ENCODE results near the gene CNTN4.
A peak's percentile ranks its signal among the peaks of the same experiment; 100 is the strongest.

CNTN4 gene

DNA sequence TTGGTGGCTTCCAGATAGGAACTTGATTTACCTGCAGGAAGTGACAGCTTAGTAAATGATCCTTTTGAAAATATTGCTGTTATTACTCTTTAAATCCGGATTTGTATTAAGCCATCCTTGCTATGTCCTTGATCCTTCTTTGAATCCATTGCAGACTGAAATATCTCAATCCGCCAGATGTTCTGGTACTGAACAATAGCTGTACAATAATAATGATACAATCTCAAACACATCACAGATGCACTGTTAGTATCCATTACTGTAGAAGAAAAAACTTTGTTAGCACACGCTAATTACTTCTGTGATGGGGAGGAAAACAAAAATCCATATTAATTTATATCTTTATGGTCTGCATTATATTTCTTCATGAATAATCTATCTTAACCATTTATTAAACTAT lies 202.3 kb downstream of the CNTN4 start:
- H2BK5ac ChIP-seq (ENCODE audit: low read depth, low read length, poor library complexity, severe bottlenecking): no peak overlapping the region
- no peak overlapping the region for H4K91ac ChIP-seq (ENCODE audit: low read length)
- H3K4me2 ChIP-seq (ENCODE audit: low read length, poor library complexity, severe bottlenecking): no peak overlapping the region
- H3K27ac ChIP-seq (ENCODE audit: low read length, poor library complexity, severe bottlenecking): no peak overlapping the region
- H3K9me3 ChIP-seq (ENCODE audit: control insufficient read depth, low read length): peaks cover 10% of the 10 kb centered on the region
- H3K4me1 ChIP-seq (ENCODE audit: control insufficient read depth, insufficient read depth, low read depth, low read length): no peaks in the 10 kb centered on the region
- no peaks in the 10 kb centered on the region for H3K79me1 ChIP-seq (replicated peaks; ENCODE audit: low read length, poor library complexity, severe bottlenecking)
- H3K36me3 ChIP-seq (ENCODE audit: control insufficient read depth in 1 of 2, insufficient read depth in 2 of 2, low read depth in 1 of 2, low read length in 2 of 2): no peaks in the 10 kb centered on the region
- H2AFZ ChIP-seq (ENCODE audit: low read depth, low read length): no peak overlapping the region
- DNase-seq: no peak
- H4K8ac ChIP-seq (ENCODE audit: low read length): no peak overlapping the region
- H3K23ac ChIP-seq (ENCODE audit: low read length in 2 of 2): no peak overlapping the region
- no peak overlapping the region for H3K4me3 ChIP-seq (ENCODE audit: insufficient read depth in 1 of 2, low read depth in 1 of 2, low read length in 2 of 2)
- no peak overlapping the region for H2BK15ac ChIP-seq (ENCODE audit: low read depth, poor library complexity, severe bottlenecking)
- H3K9ac ChIP-seq (ENCODE audit: low read length): no peak overlapping the region
- H2BK120ac ChIP-seq (ENCODE audit: low read depth, low read length): no peak overlapping the region
- H3K18ac ChIP-seq (ENCODE audit: low read depth in 1 of 2, low read length in 2 of 2): no peak overlapping the region
- 100% methylated on average over 2 of the region's 3 CpGs for WGBS
- H3K14ac ChIP-seq (ENCODE audit: low read length in 2 of 2): no peak overlapping the region
- H3K27me3 ChIP-seq (ENCODE audit: control insufficient read depth in 1 of 2, insufficient read depth in 1 of 2, low read length in 2 of 2): no peaks in the 10 kb centered on the region
- H2AK5ac ChIP-seq (ENCODE audit: low read length, severe bottlenecking): no peak overlapping the region
- H3K4ac ChIP-seq (ENCODE audit: low read depth in 1 of 2, low read length in 2 of 2): no peak overlapping the region
- no peak overlapping the region for H2BK12ac ChIP-seq (ENCODE audit: low read length in 2 of 2)

DNA sequence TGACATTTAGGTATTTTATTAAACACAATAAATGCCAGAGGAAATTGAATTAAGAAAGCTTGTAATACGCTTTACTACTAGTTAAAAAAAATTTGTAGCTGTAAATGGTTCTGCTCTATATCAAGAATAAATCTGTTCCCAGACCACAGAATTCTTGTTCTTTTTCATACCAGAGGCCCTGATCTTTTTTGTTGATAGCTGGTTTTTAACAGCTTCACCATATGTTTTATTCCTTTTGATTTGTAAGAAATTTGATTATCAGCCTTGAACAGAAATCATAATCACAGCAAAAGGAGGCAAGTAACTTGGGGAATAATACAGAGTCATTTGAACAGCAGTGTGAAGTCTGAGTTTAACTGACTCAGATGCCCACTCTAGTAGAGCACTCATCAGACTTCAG lies 202.7 kb downstream of the CNTN4 start:
- DNase-seq: no peak
- H4K91ac ChIP-seq (ENCODE audit: low read length): no peak overlapping the region
- no peak overlapping the region for H2BK15ac ChIP-seq (ENCODE audit: low read depth, poor library complexity, severe bottlenecking)
- H4K8ac ChIP-seq (ENCODE audit: low read length): no peak overlapping the region
- no peaks in the 10 kb centered on the region for H3K4me1 ChIP-seq (ENCODE audit: control insufficient read depth, insufficient read depth, low read depth, low read length)
- no peak overlapping the region for H2AK5ac ChIP-seq (ENCODE audit: low read length, severe bottlenecking)
- H3K23ac ChIP-seq (ENCODE audit: low read length in 2 of 2): no peak overlapping the region
- H3K27me3 ChIP-seq (ENCODE audit: control insufficient read depth in 1 of 2, insufficient read depth in 1 of 2, low read length in 2 of 2): no peaks in the 10 kb centered on the region
- no peak overlapping the region for H3K4me2 ChIP-seq (ENCODE audit: low read length, poor library complexity, severe bottlenecking)
- no CpG with 5 or more reads among the region's 1 CpG for WGBS
- no peak overlapping the region for H2BK5ac ChIP-seq (ENCODE audit: low read depth, low read length, poor library complexity, severe bottlenecking)
- H3K18ac ChIP-seq (ENCODE audit: low read depth in 1 of 2, low read length in 2 of 2): no peak overlapping the region
- no peak overlapping the region for H3K4me3 ChIP-seq (ENCODE audit: insufficient read depth in 1 of 2, low read depth in 1 of 2, low read length in 2 of 2)
- H3K9ac ChIP-seq (ENCODE audit: low read length): no peak overlapping the region
- H2BK12ac ChIP-seq (ENCODE audit: low read length in 2 of 2): no peak overlapping the region
- no peak overlapping the region for H2AFZ ChIP-seq (ENCODE audit: low read depth, low read length)
- no peaks in the 10 kb centered on the region for H3K79me1 ChIP-seq (replicated peaks; ENCODE audit: low read length, poor library complexity, severe bottlenecking)
- H3K27ac ChIP-seq (ENCODE audit: low read length, poor library complexity, severe bottlenecking): no peak overlapping the region
- peaks cover 10% of the 10 kb centered on the region for H3K9me3 ChIP-seq (ENCODE audit: control insufficient read depth, low read length)
- H3K36me3 ChIP-seq (ENCODE audit: control insufficient read depth in 1 of 2, insufficient read depth in 2 of 2, low read depth in 1 of 2, low read length in 2 of 2): no peaks in the 10 kb centered on the region
- H2BK120ac ChIP-seq (ENCODE audit: low read depth, low read length): no peak overlapping the region
- H3K14ac ChIP-seq (ENCODE audit: low read length in 2 of 2): no peak overlapping the region
- no peak overlapping the region for H3K4ac ChIP-seq (ENCODE audit: low read depth in 1 of 2, low read length in 2 of 2)

DNA sequence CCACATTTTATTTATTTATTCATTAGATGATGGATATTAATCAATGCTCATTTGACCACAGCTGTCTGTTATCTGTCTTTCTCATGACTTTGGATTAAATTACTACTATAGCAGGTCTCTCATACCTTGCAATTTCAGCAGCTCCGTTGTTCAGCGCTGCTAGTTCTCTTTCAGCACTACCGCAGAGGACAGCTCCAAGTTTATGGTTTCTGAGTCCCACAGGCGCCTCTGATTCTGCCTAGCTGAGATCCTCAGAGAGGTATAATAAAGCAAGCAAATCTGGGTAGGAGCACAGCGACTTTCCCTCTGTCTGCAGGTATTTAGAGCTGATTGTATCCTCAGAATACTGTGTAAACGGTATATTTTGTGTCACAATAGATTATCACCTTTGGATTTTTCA lies 204.9 kb downstream of the CNTN4 start:
- no peaks in the 10 kb centered on the region for H3K27me3 ChIP-seq (ENCODE audit: control insufficient read depth in 1 of 2, insufficient read depth in 1 of 2, low read length in 2 of 2)
- H3K4ac ChIP-seq (ENCODE audit: low read depth in 1 of 2, low read length in 2 of 2): no peak overlapping the region
- H3K79me1 ChIP-seq (replicated peaks; ENCODE audit: low read length, poor library complexity, severe bottlenecking): no peaks in the 10 kb centered on the region
- no peak overlapping the region for H2AFZ ChIP-seq (ENCODE audit: low read depth, low read length)
- H3K23ac ChIP-seq (ENCODE audit: low read length in 2 of 2): no peak overlapping the region
- H3K4me1 ChIP-seq (ENCODE audit: control insufficient read depth, insufficient read depth, low read depth, low read length): no peaks in the 10 kb centered on the region
- no peak overlapping the region for H3K9ac ChIP-seq (ENCODE audit: low read length)
- DNase-seq: peak; percentile 40
- no peak overlapping the region for H4K8ac ChIP-seq (ENCODE audit: low read length)
- no peak overlapping the region for H3K4me2 ChIP-seq (ENCODE audit: low read length, poor library complexity, severe bottlenecking)
- WGBS: 5% methylated on average over 4 of the region's 6 CpGs
- no peak overlapping the region for H2BK12ac ChIP-seq (ENCODE audit: low read length in 2 of 2)
- H2BK15ac ChIP-seq (ENCODE audit: low read depth, poor library complexity, severe bottlenecking): no peak overlapping the region
- no peak overlapping the region for H2AK5ac ChIP-seq (ENCODE audit: low read length, severe bottlenecking)
- no peak overlapping the region for H3K27ac ChIP-seq (ENCODE audit: low read length, poor library complexity, severe bottlenecking)
- H2BK120ac ChIP-seq (ENCODE audit: low read depth, low read length): no peak overlapping the region
- H3K4me3 ChIP-seq (ENCODE audit: insufficient read depth in 1 of 2, low read depth in 1 of 2, low read length in 2 of 2): no peak overlapping the region
- no peak overlapping the region for H2BK5ac ChIP-seq (ENCODE audit: low read depth, low read length, poor library complexity, severe bottlenecking)
- peaks cover 10% of the 10 kb centered on the region for H3K9me3 ChIP-seq (ENCODE audit: control insufficient read depth, low read length)
- no peak overlapping the region for H4K91ac ChIP-seq (ENCODE audit: low read length)
- no peaks in the 10 kb centered on the region for H3K36me3 ChIP-seq (ENCODE audit: control insufficient read depth in 1 of 2, insufficient read depth in 2 of 2, low read depth in 1 of 2, low read length in 2 of 2)
- H3K14ac ChIP-seq (ENCODE audit: low read length in 2 of 2): no peak overlapping the region
- H3K18ac ChIP-seq (ENCODE audit: low read depth in 1 of 2, low read length in 2 of 2): no peak overlapping the region

DNA sequence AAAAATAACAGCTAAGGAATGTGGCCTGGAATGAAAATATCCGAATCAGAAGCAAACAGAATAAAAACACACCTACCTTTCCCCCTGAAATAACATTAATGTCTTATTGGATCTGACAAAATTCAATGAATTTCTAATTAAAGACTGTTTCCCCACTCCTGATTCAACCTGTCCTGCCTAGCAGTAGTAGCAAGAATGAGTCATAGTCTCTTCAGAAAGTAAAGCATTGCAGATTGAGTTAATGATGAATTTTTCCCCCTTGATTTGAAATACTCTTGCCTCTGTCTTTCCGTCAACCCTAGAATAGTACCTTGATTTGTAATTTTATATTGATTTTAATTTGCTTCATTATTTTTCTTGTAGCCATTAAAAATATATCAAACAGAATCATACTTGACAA lies 212.4 kb downstream of the CNTN4 start:
- H3K9ac ChIP-seq (ENCODE audit: low read length): no peak overlapping the region
- no peaks in the 10 kb centered on the region for H3K27me3 ChIP-seq (ENCODE audit: control insufficient read depth in 1 of 2, insufficient read depth in 1 of 2, low read length in 2 of 2)
- DNase-seq: no peak
- no peak overlapping the region for H3K18ac ChIP-seq (ENCODE audit: low read depth in 1 of 2, low read length in 2 of 2)
- no peak overlapping the region for H3K4ac ChIP-seq (ENCODE audit: low read depth in 1 of 2, low read length in 2 of 2)
- H3K79me1 ChIP-seq (replicated peaks; ENCODE audit: low read length, poor library complexity, severe bottlenecking): no peaks in the 10 kb centered on the region
- H3K27ac ChIP-seq (ENCODE audit: low read length, poor library complexity, severe bottlenecking): no peak overlapping the region
- no peak overlapping the region for H4K8ac ChIP-seq (ENCODE audit: low read length)
- no peak overlapping the region for H2AK5ac ChIP-seq (ENCODE audit: low read length, severe bottlenecking)
- no peak overlapping the region for H2BK120ac ChIP-seq (ENCODE audit: low read depth, low read length)
- H2AFZ ChIP-seq (ENCODE audit: low read depth, low read length): no peak overlapping the region
- no peak overlapping the region for H3K4me2 ChIP-seq (ENCODE audit: low read length, poor library complexity, severe bottlenecking)
- no peak overlapping the region for H4K91ac ChIP-seq (ENCODE audit: low read length)
- H2BK15ac ChIP-seq (ENCODE audit: low read depth, poor library complexity, severe bottlenecking): no peak overlapping the region
- H3K23ac ChIP-seq (ENCODE audit: low read length in 2 of 2): no peak overlapping the region
- no peak overlapping the region for H2BK5ac ChIP-seq (ENCODE audit: low read depth, low read length, poor library complexity, severe bottlenecking)
- H3K4me1 ChIP-seq (ENCODE audit: control insufficient read depth, insufficient read depth, low read depth, low read length): no peaks in the 10 kb centered on the region
- WGBS: no CpG with 5 or more reads among the region's 2 CpGs
- H3K9me3 ChIP-seq (ENCODE audit: control insufficient read depth, low read length): no peaks in the 10 kb centered on the region
- H3K4me3 ChIP-seq (ENCODE audit: insufficient read depth in 1 of 2, low read depth in 1 of 2, low read length in 2 of 2): no peak overlapping the region
- H3K14ac ChIP-seq (ENCODE audit: low read length in 2 of 2): no peak overlapping the region
- H3K36me3 ChIP-seq (ENCODE audit: control insufficient read depth in 1 of 2, insufficient read depth in 2 of 2, low read depth in 1 of 2, low read length in 2 of 2): no peaks in the 10 kb centered on the region
- H2BK12ac ChIP-seq (ENCODE audit: low read length in 2 of 2): no peak overlapping the region
